ENCODE measurements around the gene ATXN2. TPM values are rescaled to one million over a fixed set of nuclear protein-coding genes. Genes with fewer than 3 reads are reported as not detected.

ATXN2 gene
- total and polyA plus RNA-seq, 2 donors from 2014 or later, result 27.1 to 56.5 TPM

DNA sequence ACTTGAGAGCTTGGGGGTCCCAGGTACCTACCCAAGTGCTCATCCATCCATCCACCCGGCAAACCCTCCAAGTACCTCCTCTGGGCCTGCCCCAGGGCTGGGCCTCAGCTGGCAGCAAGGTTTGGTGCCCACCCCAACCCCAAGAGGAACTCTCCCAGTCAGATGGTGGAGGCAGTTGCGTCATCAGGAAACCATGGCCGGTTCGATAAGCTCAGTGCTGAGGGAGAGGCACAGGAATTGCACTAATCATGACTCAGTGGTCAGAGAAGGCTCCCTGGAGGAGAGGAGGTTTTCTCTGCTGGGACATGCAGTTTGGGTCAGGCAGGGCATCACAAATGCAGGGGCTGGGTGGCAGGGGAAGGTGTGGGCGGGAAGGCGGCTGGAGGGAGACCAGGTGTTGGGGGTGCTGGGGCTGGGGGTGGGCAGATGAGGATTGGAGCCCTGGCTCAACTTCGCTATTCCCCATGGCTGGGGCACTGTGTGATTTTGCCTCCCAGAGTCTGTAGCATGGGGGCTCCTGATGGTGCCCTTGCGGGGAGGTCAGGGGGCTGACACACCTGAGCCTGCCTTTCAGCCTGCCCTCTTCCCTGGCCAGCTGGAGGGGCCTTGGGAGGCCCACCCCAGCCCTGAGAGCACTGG, 161.2 kb downstream of the ATXN2 start:
- DNase-seq (peak in 2 of 5 donors; percentile 36 to 78), FAIRE-seq (no peak)
- Histone ChIP-seq H3K27me3 (ENCODE audit: control insufficient read depth, insufficient read depth, low read length) (no peaks in the 10 kb centered on the region), H3K4me3 (ENCODE audit: low read length in 3 of 3) (no peak overlapping the region), H3K27ac (ENCODE audit: low read depth in 2 of 2, low read length in 2 of 2) (peak overlapping the region; percentile 9 to 32), H3K9ac (ENCODE audit: low read length in 3 of 3) (no peak overlapping the region), H3K36me3 (ENCODE audit: control insufficient read depth in 2 of 3, insufficient read depth in 3 of 3, low read length in 3 of 3) (no peaks in the 10 kb centered on the region), H3K4me1 (ENCODE audit: control insufficient read depth in 2 of 3, insufficient read depth in 2 of 3, low read depth in 1 of 3, low read length in 3 of 3) (peaks cover 0 to 41% (median 4%) of the 10 kb centered on the region in 3 donors), H3K9me3 (ENCODE audit: control insufficient read depth in 2 of 3, insufficient read depth in 1 of 3, low read length in 3 of 3) (no peaks in the 10 kb centered on the region)
- intact Hi-C loops (cut with DNase I), result no loop called here
- TF ChIP-seq, protein P1, sequence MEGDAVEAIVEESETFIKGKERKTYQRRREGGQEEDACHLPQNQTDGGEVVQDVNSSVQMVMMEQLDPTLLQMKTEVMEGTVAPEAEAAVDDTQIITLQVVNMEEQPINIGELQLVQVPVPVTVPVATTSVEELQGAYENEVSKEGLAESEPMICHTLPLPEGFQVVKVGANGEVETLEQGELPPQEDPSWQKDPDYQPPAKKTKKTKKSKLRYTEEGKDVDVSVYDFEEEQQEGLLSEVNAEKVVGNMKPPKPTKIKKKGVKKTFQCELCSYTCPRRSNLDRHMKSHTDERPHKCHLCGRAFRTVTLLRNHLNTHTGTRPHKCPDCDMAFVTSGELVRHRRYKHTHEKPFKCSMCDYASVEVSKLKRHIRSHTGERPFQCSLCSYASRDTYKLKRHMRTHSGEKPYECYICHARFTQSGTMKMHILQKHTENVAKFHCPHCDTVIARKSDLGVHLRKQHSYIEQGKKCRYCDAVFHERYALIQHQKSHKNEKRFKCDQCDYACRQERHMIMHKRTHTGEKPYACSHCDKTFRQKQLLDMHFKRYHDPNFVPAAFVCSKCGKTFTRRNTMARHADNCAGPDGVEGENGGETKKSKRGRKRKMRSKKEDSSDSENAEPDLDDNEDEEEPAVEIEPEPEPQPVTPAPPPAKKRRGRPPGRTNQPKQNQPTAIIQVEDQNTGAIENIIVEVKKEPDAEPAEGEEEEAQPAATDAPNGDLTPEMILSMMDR (IDR thresholded peaks at IDR 0.05; ENCODE audit: borderline replicate concordance, extremely low read depth, insufficient read depth), result no peak

DNA sequence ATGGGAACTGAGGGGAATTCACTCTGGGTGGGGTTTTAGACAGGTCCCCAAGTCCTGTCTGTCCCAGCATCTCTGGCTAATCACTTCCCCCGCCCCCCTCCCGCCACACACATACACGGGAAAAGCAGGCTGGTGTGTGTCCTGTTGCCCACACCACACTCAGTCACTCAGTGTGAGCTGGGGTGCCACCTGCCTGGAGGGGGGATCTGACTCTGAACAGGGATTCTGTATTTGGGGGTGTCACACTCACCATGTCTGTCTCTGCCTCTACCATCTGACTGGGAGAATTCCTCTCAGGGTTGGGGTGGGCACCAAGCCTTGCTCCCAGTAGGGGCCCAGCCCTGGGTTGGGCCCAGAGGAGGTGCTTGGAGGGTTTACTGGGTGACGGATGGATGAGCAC, 162.3 kb downstream of the ATXN2 start:
- no peak for FAIRE-seq
- Histone ChIP-seq H3K4me1 (ENCODE audit: control insufficient read depth in 2 of 3, insufficient read depth in 2 of 3, low read depth in 1 of 3, low read length in 3 of 3) (peaks cover 0 to 34% (median 0%) of the 10 kb centered on the region in 3 donors), H3K27ac (ENCODE audit: low read depth in 2 of 2, low read length in 2 of 2) (peak overlapping the region in 1 of 2 donors; percentile 23), H3K4me3 (ENCODE audit: low read length in 3 of 3) (no peak overlapping the region), H3K27me3 (ENCODE audit: control insufficient read depth, insufficient read depth, low read length) (no peaks in the 10 kb centered on the region), H3K9ac (ENCODE audit: low read length in 3 of 3) (no peak overlapping the region), H3K36me3 (ENCODE audit: control insufficient read depth in 2 of 3, insufficient read depth in 3 of 3, low read length in 3 of 3) (no peaks in the 10 kb centered on the region), H3K9me3 (ENCODE audit: control insufficient read depth in 2 of 3, insufficient read depth in 1 of 3, low read length in 3 of 3) (no peaks in the 10 kb centered on the region)
- TF ChIP-seq, protein P1 (IDR thresholded peaks at IDR 0.05; ENCODE audit: borderline replicate concordance, extremely low read depth, insufficient read depth), result no peak
- intact Hi-C loops (cut with DNase I), result no loop called here
- DNase-seq, result peak in 1 of 5 donors; percentile 46

DNA sequence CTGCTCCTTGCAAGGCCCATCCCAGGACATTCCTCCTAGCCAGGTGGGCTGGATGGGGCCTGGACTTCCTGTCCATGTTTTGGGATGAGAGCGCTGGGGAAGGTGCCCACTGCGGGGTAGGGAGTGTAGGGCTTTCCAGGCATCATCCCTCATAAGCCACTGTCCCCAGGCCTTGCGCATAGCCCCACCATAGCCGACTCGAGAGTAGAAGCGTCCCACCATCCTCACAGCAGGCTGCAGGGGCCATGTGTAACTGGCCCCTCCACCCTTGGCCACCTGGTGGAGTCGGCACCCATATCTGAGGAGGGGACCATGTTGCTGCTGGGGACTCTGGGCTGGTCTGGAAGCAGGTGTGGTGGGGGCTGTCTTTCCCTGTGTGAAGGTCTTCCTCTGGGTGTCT, 162.8 kb downstream of the ATXN2 start:
- TF ChIP-seq, protein P1 (IDR thresholded peaks at IDR 0.05; ENCODE audit: borderline replicate concordance, extremely low read depth, insufficient read depth), result no peak
- Histone ChIP-seq H3K27ac (ENCODE audit: low read depth in 2 of 2, low read length in 2 of 2) (peak overlapping the region in 1 of 2 donors; percentile 74), H3K27me3 (ENCODE audit: control insufficient read depth, insufficient read depth, low read length) (no peaks in the 10 kb centered on the region), H3K9me3 (ENCODE audit: control insufficient read depth in 2 of 3, insufficient read depth in 1 of 3, low read length in 3 of 3) (no peaks in the 10 kb centered on the region), H3K4me3 (ENCODE audit: low read length in 3 of 3) (no peak overlapping the region), H3K4me1 (ENCODE audit: control insufficient read depth in 2 of 3, insufficient read depth in 2 of 3, low read depth in 1 of 3, low read length in 3 of 3) (peaks cover 0 to 38% (median 0%) of the 10 kb centered on the region in 3 donors), H3K36me3 (ENCODE audit: control insufficient read depth in 2 of 3, insufficient read depth in 3 of 3, low read length in 3 of 3) (no peaks in the 10 kb centered on the region), H3K9ac (ENCODE audit: low read length in 3 of 3) (no peak overlapping the region)
- no peak for FAIRE-seq
- intact Hi-C loops (cut with DNase I), result no loop called here
- DNase-seq, result peak in 1 of 5 donors; percentile 63
